Middle frontal gyrus (tissue), 1 donor: ENCODE data around the gene CHD1L.
"Not testable (repeated sequence)": the region's sequence is repeated elsewhere in the genome, so short reads cannot be mapped to it uniquely, and the experiment has no call there.

Experiments used
- DNase-seq: peaks from one replicate; pipeline ENCODE4 v3.0.0-alpha.2; 2015; ENCODE audit warnings: low spot score; ENCODE audit errors: extremely low spot score

The CHD1L gene

DNA sequence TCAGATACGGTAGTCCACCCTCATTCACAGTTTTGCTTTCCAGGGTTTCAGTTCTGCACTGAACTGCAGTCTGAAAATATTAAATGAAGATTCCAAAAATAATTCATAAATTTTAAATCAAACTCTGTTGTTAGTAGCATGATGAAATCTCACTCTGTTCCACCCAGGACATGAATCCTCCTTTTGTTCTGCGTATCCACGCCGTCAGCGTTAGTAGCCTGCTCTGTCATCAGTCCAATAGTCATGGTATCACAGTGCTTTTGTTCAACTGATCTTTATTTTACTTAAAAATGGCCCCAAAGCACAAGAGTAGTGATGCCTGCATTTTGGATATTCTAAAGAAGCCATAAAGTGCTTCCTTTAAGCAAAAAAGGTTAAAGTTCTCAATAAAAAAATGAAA, 23.9 kb downstream of the CHD1L start:
- no peak for DNase-seq

- DNase-seq: no peak
Measured at GRCh38 chr1:147267711-147268110, 25.2 kb downstream of the CHD1L start.

DNA sequence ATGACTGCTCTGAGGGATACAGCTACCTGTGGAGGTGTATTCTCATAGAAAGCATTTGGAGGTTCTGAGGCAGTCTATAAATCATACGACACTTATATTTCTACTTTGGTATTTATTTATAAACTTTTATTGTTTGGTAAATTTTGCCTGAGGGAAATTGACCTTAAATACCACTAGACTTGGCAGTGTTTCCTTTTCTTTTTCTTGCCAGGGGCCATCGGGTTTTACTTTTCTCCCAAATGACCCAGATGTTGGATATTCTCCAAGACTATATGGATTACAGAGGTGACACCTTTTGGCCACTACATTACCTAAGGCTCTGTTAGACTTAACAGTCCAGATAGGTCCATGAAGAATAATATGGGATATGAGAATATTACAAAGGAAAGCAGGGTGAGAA, 28.2 kb downstream of the CHD1L start:
- DNase-seq: no peak

- no peak for DNase-seq
Measured at GRCh38 chr1:147272042-147272441, 29.6 kb downstream of the CHD1L start.

DNA sequence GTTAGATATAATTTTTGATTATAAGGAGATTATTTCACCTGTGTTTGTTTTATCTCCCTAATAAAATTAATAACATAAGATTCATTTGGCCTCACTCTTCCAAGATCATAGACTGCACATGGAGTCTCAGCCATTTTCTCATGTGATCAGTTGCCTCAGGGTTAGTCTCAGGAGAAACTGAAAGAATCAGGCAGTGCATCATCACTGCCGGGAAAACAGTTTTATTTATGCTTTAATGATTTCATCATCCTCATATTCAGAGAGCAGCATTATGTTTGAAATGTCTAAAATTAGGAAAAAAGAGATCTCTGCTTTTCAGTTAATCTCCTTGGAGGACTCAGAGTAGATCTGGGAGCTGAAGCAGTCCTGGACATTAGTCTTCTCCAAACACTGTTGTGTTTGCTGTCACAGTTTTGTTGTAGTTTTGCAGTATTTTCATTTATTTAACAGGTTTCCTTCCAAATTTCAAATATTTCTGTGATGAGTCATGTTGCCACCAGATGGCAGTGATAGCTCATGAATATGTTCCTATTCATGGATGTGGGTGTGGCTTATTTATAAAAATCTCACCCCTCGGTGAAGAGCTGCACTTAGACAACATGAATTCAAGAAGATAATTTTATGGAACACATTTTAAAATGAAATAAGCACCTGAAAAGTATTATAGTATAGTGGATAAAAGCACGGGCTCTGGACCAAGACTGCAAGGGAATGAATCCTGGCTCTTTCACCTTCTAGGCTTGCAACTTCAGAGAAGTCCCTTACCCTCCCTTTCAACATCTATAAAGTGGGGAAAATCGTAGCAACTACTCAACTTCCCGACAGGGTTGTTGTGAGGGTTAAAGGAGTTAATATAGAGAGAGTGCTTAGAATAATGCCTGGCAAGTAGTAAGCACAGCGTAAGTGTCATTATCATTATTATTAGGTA, 31.2 kb downstream of the CHD1L start:
- peak; percentile 18 for DNase-seq

DNA sequence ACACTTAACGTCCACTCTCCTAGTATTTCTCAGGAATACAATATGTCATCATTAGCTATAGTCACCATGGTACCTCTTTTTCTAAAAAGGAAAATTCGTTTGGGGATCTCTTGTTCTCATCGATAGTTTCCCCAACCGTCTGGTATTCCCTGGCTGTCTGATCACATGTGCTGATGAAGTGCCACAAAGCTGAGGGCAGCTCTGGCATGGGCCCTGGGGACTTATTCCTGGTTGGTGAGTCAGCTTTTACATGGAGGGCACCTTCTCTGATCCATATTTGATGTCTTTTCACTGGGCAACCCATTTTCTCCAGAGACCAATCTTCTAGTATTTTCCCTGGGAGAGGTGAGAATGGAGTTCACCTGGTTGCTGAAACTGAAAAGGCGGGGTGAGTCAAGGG, 39.5 kb downstream of the CHD1L start:
- DNase-seq: no peak

DNA sequence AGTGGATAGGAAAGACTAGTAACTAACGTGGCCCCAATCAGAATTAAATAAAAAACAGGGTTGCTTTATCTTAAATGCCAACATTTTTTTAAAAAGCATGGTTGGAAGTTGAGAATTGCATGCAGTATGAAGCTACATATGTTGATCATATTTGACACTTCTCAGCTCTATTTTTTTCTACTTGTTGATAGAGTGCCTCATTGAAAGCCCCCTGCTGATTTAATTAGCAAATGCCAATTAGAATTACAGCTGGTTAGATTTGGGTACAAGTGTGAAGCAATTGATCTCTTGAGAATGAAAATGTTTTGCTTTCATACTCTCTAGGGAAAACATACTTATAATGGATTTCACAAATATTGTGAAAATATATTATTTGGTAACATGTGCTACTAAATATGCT, 40.5 kb downstream of the CHD1L start:
- DNase-seq: no peak

- no peak for DNase-seq
Measured at GRCh38 chr1:147287133-147287865, 44.8 kb downstream of the CHD1L start.

DNA sequence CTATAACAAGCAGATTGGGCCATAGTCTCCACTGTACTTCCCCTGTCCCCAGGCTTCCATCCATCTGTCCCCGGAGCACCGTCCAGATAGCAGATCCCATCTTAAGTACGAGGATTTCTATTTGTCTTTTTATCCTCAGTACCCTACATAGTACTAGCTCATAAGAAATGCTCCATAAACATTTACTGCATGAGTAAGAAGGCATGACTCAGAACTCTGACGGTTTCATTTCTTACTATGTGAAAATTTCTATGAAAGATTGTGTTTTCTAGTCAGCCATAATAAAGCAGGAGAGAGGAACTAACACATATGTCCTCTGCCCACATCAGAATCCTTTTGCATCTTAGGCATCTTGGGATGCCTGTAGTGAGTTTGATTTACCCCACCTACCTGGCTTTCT, 49.5 kb downstream of the CHD1L start:
- DNase-seq: peak; percentile 4

GRCh38 chr1:147292631-147293251, 50.3 kb downstream of the CHD1L start:
- no peak for DNase-seq

DNA sequence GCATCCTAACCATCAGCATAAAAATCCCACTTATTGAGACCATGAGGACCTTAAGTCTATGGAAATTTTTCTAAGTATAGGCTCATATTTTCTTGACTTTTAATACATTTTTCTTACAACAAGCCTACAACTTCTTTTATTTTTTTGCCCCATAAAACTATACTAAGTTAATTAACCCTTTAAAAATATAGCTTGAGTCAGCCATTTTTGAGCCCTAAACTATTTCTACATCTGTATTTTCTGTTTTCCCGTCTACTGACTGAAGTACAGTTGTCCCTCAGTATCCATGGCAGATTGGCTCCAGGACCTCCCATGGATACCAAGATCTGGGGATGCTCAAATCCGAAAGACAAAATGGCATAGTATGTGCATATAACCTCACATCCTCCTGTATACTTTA, 55.0 kb downstream of the CHD1L start:
- DNase-seq: no peak

DNA sequence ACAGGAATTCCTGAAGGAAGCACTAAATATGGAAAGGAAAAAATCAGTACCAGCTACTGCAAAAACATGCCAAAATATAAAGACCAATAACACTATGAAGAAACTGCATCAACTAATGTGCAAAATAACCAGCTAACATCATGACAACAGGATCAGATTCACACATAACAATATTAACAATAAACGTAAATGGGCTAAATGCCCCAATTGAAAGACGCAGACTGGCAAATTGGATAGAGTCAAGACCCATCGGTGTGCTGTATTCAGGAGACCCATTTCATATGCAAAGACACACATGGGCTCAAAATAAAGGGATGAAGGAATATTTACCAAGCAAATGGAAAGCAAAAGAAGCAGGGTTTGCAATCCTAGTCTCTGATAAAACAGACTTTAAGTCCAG, 63.3 kb downstream of the CHD1L start:
- not testable (repeated sequence) for DNase-seq

- DNase-seq: no peak
Measured at GRCh38 chr1:147316968-147317367, 74.5 kb downstream of the CHD1L start.

DNA sequence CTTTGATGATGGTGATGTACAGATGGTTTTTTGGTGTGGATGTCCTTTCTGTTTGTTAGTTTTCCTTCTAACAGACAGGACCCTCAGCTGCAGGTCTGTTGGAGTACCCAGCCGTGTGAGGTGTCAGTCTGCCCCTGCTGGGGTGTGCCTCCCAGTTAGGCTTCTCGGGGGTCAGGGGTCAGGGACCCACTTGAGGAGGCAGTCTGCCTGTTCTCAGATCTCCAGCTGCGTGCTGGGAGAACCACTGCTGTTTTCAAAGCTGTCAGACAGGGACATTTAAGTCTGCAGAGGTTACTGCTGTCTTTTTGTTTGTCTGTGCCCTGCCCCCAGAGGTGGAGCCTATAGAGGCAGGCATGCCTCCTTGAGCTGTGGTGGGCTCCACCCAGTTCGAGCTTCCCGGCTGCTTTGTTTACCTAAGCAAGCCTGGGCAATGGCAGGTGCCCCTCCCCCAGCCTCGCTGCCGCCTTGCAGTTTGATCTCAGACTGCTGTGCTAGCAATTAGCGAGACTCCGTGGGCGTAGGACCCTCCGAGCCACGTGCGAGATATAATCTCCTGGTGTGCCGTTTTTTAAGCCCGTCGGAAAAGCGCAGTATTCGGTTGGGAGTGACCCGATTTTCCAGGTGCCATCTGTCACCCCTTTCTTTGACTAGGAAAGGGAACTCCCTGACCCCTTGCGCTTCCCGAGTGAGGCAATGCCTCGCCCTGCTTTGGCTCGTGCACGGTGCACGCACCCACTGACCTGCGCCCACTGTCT, 84.6 kb downstream of the CHD1L start:
- DNase-seq: not testable (repeated sequence)

- no peak for DNase-seq
Measured at GRCh38 chr1:147334292-147334691, 91.8 kb downstream of the CHD1L start.

DNA sequence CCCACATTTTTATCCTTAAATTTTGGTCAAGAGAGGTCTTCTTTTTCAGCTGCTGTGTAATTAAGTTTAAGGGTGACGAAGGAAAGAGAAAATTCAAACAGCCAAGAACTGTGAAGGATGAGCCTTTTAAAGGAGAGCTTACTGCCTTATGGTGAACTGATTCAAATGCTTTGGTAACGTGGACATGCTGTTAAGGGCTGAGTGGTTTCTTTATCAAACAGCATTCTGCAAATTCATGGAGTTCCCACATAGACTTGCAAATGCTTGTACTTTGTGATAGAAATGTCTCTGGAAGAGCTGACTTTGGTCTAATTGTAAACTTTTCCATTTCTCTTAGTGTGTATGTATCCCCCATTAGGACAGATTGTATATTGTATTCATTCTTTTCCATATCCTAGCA, 93.8 kb downstream of the CHD1L start:
- DNase-seq: no peak

- DNase-seq: no peak
Measured at GRCh38 chr1:147337040-147337630, 94.7 kb downstream of the CHD1L start.

- DNase-seq: peak; percentile 48
Measured at GRCh38 chr1:147338571-147338970, 96.1 kb downstream of the CHD1L start.

GRCh38 chr1:147341246-147341645, 98.8 kb downstream of the CHD1L start:
- DNase-seq: no peak
